CD4-positive, alpha-beta T cell treated with Interleukin-15 for 1 hour (primary cell): Measurements from ENCODE around the gene RNU5B-1.
A peak's percentile ranks its signal among the peaks of the same experiment; 100 is the strongest.
"Not testable (repeated sequence)": the region's sequence is repeated elsewhere in the genome, so short reads cannot be mapped to it uniquely, and the experiment has no call there.

Experiments
- DNase-seq: peaks from one replicate; pipeline ENCODE4 v3.0.0-alpha.2; 2020

RNU5B-1 gene

DNA sequence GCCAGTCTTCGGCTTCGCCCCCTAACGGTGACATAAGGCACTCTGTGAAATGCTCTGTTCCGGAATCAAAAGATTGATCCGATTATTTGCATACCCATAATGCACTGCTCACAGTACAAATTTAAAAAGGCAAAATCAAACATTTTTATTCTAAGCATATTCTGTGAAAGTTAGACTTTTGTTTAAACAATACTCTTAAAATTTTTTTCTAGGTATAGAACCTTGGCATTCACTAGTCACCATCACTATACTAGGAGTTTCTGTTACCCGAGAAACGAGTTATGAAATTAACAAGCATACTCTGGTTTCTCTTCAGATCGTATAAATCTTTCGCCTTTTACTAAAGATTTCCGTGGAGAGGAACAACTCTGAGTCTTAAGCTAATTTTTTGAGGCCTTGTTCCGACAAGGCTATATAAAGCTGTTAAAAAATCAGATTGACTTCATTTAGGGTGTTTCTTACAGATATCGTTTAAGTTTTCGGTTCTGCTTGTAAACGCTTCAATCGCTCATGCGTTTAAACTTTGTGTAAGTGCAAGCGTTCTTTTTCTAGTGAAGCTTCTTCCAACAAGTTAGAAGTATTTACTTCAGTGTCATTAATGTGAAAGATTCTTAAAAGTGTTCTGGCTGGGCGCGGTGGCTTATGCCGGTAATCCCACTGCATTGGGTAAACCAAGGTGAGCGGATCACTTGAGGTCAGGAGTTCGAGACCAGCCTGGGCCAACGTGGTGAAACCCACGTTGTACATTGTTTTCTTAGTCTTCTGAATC, at the start of gene RNU5B-1:
Gene RNU5B-1 (plus strand): TSS at position 297 of the 769 bp plus-strand sequence.
- DNase-seq, result peak; percentile 84

DNA sequence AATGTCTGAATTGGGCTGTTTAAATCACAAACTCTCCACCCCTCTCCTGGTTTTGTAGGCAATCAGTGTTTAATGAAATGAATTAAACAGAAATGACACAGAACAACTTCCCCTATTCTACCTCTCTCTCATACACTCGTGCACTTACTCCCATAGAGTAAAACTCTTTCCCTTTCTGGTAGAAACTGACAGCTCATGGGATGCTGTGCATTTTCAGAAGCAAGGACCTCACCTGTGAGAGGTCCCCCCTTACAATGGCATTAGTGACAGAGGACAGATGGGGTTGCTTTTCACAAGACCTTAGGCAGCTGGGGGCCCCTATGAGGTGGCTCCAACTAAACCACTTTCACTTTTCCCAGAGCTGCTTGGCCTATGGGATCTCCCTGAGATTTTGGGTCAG, 49.7 kb upstream of the RNU5B-1 start:
- DNase-seq, result no peak

DNA sequence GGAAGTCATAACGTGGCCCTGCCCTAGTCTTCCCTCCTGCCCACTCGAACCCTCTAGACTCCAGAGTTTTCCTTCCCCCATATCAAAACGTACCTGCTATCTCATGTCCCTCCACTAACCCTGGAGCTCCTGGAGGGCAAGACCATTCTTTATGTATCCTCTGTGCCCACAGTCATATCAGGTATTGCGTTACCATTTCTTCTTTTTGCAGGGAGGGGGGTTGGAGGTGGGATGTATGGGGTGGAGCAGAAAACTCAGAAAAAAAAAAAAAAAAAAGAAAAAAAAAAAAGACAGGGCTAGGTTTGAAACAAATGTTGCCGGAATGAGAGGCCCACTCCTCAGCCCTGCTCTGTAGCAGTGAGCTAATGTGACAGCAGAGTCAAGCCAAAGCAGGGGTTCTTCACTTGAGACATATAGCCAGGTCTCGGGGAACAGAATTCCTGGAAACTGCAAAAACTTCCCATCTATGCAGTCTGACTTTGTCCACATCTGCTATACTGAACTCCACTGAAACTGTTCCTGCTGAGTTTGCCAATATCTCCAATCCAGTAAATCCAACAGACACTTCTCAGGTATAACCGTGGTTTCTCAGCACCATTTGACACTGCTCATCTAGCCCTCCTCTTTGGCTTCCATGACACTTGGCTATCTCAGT, 48.9 kb upstream of the RNU5B-1 start:
- DNase-seq, result no peak

DNA sequence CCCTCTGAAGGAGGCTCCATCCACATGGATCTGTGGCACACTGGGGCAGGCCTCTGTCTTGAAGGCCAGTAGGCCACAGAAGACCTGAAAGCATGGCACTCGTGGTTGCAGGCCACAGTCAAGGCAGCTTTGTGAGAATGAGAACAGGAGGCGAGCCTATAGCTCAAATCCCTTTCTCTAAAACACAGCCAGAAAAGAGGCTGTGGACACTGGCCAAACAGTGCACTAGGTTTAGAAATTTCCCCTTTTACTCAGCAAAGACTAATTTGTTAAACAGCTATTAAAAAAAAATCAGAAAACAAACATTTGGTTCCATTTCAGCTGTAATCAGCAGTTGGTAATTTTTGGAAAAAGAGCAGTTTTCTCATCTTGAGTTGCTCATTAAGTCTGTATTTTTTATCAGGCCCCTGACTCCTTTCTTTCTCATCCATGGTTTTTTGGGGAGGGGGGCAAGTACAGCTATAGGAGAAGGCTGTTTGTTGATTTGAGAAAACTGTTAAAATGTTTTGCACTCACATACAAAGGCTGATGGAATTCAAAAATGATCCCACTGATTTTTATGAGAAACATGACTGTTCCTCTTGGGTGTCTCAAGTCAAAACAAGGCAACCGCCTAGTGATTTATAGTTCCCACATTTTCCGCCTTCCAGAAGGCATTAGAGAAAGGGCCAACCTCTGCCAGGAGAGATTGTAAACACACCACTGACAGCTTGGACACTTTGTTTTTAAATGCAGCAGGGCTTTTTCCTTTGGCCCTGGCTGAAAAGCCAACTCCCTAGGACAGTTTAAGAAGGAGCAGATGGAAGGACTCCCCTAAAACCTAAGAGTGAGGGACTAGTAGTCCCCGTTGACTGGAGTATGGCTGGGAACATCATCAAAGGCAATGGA, 45.9 kb upstream of the RNU5B-1 start:
- DNase-seq, result no peak

DNA sequence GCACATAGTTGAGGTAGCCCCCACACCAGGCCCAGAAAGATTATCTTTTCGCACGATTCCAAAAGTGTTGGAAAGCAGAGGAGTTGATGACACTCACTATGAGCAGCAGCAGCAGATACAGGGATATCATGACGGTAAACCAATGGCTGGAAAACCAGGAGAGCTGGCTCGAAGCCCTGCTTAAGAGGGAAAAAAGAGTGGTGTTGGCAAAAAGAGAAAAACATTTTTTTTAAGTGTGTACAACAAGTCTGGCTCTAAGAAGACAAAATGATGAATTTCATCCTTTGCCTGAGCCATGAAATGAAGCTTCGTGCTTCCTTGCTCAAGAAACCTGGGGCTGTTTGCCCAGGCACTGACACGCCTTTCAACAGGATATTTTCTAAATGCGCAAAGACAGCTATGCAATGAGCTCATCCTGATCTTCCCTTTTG, 45.1 kb upstream of the RNU5B-1 start:
- no peak for DNase-seq

DNA sequence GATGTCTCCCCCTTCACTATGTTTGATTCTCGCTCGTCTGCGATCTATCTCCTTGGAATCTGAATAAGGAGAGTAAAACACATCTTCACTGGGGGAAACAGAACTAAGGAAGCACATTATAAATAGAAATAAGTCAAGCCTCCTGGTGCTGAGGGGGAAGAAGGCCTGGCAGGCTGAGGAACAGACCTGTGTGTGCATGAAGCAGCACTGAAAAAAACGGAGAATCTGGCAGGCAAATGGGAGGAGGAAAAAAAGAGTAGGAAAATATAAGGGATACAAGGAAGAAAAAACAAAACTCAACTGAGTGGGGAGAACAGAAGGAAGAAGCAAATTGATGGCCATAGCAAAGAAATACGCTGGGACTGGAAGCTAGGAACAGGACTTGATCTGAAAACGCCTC, 43.5 kb upstream of the RNU5B-1 start:
- DNase-seq, result no peak

DNA sequence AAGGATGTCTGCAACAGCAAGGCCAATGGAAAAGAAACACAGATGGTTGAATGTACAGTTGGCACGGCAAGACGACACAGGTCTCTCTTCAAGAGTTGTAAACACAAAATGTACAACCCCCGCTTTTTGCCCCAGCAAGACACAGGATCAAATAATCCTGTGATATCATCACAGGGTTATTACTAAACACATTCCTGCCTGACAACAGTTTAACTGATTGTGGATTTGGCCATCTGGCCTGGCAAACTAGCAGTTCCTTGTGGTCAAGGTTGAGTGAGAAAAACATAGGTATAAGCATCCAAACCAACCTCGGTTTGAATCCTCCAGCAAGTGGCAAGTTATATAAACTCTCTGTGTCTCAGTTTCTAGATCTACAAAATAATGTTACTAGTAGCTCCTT, 41.2 kb upstream of the RNU5B-1 start:
- no peak for DNase-seq

DNA sequence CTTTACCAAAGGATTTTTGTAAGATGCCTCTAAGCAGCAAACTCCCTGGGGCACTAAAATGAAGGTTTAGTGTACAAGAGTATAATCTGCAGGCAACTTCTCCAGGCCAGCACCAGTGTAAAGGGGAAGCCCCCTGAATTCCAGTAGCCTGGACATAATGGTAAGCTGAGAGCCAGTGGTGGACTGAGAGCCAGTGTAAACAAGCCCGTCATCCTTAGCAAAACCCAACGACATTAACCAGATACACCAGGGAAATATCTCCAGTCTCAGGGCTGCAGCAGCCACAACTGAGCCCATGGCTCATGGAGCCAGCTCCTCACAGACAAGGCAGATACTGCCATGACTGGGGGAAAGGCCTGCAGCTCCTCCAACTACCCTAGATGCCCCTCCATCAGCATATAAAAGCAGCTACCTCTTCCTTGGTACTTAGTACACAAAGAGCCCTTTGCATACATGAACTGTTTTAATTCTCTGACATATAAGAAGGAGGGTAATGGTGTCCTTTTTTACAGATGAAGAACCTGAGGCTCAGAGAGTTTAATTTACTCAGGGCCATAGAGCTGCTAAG, 39.5 kb upstream of the RNU5B-1 start:
- no peak for DNase-seq

DNA sequence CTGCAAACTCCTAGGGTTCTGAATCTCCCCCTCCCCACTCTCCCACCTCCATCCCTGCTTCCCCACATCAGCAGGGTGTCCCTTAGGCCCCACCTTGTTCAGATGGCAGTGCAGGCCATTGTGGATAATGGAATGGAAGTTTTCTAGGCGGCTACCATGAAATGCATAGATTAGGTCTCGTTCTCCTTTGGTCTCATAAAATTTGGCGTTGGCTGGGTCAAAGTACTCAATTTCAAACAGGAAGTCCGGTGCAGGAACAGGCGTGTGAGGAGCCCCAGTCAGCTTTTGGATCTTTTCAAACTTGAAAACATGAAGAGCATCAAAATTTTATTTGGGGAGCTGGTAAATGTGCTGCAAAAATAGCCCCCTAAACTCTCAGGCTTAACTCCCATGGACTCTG, 38.0 kb upstream of the RNU5B-1 start:
- no peak for DNase-seq

DNA sequence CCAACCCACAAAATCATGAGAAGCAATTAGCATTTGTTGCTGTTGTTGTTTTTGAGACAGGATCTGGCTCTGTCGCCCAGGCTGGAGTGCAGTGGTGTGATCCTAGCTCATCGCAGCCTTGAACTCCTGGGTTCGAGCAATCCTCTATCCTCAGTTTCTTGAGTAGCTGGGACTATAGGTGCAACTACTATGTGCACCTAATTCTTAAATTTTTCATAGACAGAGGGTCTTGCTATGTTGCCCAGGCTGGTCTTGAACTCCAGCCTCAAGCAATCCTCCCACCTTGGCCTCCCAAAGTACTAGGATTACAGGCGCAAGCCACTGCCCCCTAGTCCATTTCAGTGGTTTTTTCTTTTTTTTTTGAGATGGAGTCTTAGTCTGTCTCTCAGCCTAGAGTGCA, 36.1 kb upstream of the RNU5B-1 start:
- no peak for DNase-seq

DNA sequence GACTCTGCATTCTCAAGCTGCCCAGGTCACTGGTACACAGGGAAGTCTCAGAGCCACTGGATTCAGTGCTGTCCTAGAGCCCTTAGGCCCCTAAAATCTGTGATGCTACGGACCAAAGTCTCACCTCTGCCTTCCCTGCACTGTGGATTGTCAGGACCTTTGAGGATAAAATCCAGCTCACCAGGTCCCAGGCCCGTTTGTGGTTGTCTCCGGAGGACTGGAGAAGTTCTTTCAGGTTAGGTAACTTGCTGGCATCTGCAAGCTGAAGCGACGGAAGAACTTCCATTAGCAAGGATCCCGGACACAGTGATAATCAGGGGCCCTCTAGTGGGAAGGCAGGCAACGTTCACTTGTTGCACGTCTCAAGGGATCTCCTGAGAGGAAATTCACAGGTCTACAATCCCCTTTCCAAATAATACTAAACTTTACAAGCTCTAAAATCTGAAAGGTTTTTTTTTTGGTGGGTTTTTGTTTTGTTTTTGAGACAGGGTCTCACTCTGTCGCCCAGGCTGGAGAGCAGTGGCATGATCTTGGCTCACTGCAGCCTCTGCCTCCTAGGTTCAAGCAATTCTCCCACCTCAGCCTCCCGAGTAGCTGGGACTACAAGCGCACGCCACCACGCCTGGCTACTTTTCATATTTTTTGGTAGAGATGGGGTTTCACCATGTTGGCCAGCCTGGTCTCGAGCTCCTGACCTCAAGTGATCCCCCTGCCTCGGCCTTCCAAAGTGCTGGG, 33.5 kb upstream of the RNU5B-1 start:
- DNase-seq, result not testable (repeated sequence)

DNA sequence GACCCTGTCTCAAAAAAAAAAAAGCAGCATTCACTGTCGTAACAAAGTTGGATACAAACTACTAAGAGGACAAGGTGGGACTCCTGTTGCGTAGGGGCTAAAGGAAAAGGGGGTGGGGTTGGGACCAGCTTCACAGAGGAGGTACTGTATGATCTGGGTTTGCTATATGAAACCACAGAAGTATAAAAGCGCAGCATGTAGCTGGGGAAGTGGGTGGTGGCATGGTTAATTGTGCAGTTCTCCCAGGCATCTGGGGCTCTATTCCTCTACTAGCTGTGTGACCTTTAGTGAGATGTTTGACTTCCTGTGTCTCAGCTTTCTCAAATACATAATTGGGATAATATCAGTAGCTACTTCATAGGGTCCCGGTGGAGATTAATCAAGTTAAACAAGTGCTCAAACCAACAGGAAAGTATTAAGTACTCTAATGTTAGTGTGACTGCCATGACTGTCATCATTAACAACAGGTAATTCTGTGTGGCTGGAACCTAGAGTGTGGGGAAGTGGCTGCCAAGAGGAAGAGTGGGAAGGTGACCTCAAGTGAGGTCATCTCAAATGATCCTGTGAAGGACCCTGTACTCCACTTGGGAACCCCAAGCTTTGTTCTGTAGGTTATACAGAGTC, 29.3 kb upstream of the RNU5B-1 start:
- no peak for DNase-seq

DNA sequence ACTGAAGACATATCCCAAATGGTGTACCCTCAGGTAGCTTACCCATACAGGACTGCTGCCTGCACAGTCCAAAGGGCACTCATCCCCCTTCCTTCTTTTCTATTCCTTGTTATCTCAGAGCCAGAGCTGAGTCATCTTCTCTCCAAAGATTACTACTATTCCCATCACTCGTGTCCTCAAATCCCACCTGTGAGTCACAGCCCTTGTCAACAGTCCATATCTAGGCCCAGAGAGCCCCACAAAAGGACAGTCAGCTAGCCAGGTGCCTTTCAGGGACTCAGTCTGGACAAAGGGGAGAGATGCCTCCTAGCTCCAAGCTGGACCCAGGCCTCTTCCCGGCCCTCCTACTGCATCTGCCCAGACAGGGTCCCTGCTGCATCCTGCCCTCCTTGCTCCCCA, 28.8 kb upstream of the RNU5B-1 start:
- DNase-seq, result no peak

DNA sequence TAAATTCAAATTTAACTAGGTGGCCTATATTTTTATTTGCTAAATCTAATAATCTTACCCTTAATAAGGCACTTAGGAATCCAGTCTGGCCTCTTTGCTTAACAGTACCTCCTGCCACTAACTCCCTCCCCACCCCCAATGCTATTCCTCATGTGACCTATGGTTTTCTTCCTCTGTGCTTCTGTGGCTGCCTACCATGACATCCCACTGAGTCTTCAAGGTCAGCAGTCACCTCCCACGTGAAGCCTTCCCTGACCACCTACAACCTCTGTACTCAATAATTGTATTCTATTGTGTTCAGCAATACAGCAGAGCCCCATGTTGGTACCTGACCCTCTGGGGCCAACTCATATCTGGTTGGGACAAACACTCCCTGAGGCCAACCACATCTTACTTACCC, 27.5 kb upstream of the RNU5B-1 start:
- no peak for DNase-seq

DNA sequence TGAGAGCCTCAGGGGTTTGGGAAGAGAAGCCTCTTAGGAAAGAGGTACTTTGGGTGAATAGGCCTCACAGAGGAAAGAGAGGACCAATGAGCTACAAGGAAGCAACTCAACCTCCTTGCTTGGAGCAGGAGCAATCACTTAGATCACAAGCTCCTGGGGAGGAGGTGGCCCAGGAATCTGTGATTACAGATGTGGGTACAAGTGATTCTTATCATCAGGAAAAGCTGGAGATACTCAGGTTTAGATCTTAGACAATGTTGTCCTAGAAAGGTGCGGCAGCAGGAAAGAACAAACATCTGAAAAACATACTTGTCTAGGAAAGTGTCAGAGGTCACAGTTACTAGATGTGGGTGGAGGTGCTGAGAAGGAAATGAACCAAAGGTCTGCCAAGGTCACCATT, 26.0 kb upstream of the RNU5B-1 start:
- DNase-seq, result no peak

DNA sequence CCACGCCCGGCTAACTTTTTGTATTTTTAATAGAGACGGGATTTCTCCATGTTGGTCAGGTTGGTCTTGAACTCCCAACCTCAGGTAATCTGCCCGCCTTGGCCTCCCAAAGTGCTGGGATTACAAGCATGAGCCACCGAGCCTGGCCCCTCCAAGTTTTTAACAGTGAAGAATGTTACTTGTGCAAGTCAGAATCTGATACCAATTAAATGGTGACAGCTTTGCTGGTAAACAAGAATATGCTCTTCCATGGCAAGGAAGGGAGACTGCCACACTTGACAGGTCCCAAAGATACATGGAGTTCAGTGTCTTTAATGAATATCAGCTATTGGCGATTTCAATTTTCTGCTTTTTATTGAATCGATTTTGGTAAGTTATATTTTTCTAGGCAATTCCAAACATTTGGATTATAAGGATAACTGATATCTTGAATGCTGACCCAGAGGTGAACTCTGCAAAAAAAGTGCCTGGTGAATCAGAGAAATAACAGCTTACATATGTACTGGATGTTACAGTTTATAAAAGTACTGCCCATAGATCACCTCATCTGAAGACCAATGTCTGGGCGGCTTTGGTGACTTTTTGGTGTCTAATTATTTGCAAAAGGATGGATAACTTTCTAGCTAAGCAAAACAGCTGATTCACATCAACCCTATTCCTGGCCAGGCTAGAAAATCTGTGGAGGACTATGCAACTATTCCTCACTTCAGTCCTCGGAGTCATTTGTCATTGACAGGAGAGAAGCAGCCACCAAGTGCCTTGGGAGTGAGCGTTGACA, 19.0 kb upstream of the RNU5B-1 start:
- DNase-seq, result no peak

DNA sequence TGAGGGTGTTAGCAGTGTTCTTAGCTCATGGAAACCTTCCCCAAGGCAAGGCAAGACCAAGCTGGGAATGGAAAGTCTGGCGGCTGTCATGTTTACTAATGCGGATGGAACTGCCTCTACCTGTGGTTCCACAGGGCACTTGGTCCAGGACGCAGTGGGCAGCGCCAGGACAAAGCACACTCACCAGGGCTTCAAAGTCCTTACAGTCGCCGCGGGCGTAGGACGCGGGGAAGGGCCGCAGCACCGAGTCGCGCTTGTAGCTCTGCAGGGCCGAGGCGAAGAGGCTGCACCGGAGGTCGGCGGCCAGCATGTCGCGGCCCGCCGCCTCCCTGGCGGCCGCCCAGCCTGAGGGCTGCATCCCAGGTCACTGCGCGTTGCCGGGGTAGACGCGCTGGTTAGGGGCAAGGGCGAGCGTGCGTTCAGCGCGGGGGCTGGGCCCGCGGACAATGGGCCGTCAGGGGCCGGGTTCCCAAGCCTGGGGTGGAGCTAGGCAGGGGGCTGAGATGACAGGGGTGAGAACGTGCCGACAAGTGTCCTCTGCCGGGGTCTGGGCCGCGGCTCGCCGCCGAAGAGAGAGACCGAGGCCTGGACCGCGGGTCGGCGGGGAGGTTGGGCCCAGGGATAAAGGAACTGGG, 18.3 kb upstream of the RNU5B-1 start:
- no peak for DNase-seq

DNA sequence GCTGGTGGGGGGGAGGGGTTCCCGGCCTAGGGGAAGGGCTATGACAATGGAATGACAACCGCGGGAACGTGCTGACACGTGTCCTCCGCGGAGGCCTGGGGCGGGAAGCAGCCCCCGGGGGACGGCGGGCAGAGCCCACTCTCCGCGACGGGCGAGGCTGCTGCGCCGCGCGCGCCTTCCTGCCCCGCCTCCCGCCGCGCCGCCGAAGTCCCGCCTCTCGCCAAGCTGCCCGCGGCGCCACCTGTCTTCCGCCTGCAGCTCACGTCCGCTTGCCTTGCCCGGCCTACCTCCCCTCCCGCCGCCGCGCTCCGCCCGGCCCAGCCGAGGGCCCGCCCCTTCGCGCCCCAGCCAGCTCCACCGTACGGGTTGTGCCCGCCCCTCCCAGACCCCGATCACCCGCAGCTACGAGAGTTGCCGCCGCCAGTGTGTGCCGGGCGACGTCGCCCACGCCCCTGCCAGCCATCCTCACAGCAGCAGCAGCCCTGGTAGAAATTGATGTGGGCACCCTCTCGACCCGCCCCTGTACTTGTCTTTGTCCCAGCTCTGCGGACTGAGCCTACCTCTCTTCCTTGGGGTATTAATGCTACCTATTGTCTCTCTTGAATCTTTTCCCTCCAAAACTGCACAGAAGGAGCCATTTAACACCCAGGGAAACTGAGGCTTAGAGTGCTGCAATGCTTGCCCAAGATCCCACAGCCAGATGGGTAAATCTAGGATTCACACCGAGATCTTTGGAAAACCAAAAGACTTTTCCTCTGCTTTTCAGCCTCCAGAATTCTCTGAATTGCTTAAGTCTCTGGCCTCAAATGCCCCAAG, 17.6 kb upstream of the RNU5B-1 start, which contains the start of gene PARP16:
Gene PARP16 (minus strand): TSS at position 180 of the 816 bp plus-strand sequence. CDS start 457 bp downstream, outside the sequence.
- peak; percentile 95 for DNase-seq

DNA sequence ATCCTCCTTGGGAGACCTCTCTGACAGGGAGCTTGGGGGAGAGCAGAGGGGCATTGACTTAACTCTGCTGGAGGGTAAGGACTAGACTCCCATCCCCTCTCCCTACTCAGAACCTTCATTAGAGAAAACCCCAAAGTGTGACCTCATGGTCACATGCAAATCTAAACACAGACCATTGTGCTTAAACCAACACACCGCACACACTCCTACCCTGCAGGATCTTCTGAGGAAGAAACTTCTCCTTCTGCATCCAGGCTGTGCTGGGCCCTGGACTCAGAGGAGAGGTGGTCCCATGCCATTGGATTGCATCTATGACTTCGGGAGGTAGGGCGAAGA, 17.0 kb upstream of the RNU5B-1 start:
- DNase-seq, result no peak
